ACHN (cell line): ENCODE data around the gene ATXN2.
"Not testable (repeated sequence)": the region's sequence is repeated elsewhere in the genome, so short reads cannot be mapped to it uniquely, and the experiment has no call there.

Experiments used
- DNase-seq: peaks from one replicate; pipeline ENCODE4 v3.0.0-alpha.2; 2015
- in situ Hi-C: cut with HindIII; loops from 2 replicates; pipeline ENCODE4 v1.10.0; 2017; ENCODE audit warnings: low sequenced_read_pairs, low pct_ligation_motif_present, low pct_unique_long_range_greater_than_20kb

The ATXN2 gene

DNA sequence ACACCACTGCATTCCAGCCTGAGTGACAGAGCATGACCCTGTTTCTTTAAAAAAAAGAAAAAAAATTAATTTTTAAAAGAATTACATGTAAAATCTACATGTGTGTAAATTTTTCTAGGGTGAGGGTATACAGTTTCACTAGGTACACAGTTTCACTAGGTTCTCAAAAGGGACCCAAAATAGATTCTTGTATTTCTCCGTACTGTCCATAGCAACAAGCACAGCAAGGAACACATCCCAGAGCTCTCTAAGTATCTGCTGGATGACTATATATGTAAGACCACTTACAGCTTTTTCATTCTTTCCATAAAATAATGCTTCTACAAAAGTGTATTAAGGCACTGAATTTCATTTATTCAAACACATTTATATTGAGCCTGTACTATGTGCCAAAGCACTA, 55.1 kb downstream of the ATXN2 start:
- no peak for DNase-seq
- in situ Hi-C loops: no loop called here

- no peak for DNase-seq
- in situ Hi-C loops: no loop called here
Measured at GRCh38 chr12:111532751-111533150, 66.4 kb downstream of the ATXN2 start.

GRCh38 chr12:111529424-111530368, 69.4 kb downstream of the ATXN2 start:
- in situ Hi-C loops: no loop called here
- DNase-seq: peak; percentile 76

DNA sequence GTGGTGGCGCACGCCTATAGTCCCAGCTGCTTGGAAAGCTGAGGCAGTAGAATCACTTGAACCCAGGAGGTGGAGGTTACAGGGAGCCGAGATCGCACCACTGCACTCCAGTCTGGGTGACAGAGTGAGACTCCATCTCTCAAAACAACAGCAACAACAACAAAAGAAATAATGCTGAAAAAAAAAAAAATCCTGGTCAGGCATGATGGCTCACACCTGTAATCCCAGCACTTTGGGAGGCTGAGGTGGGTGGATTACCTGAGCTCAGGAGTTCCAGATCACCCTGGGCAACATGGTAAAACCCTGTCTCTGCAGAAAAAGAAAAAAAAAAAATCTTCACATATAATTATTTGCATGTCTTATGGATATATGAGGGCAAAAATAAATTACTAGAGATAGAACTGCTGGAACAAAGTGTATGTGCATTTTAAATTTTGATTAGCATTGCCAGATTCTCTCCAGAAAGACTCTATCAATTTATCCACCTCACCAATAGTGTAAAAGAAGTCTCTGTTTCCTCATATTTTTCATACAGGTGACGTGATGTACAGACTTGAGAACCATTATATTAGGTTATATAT, 75.4 kb downstream of the ATXN2 start:
- no peak for DNase-seq
- in situ Hi-C loops: no loop called here

- in situ Hi-C loops: no loop called here
Measured at GRCh38 chr12:111521801-111522200, 77.3 kb downstream of the ATXN2 start.

DNA sequence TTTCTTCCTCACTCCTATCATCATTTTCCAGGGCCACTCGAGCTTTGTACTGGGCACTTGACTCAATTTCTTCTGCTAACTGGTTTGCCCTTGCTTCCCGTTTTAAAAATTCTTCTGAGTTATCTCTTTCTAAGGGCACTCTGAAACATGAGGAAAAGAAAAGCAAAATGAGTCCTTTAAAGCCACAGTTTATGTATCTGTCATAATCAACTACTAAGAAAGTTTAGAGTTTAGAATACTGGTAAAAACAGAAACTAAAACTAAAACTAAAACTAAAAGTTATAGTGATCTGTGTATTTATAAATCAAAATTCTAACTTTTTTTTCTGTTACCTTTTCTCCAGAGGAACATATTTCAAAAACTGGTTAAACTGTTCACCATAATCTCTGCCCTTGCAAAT, 79.2 kb downstream of the ATXN2 start:
- no peak for DNase-seq
- in situ Hi-C loops: no loop called here

More at GRCh38 chr12:111521801-111522200, 77.3 kb downstream of the ATXN2 start:
- no peak for DNase-seq

GRCh38 chr12:111519083-111519482, 80.0 kb downstream of the ATXN2 start:
- in situ Hi-C loops: no loop called here
- no peak for DNase-seq

GRCh38 chr12:111507719-111508118, 91.4 kb downstream of the ATXN2 start:
- DNase-seq, in situ Hi-C loops: not testable (repeated sequence)

DNA sequence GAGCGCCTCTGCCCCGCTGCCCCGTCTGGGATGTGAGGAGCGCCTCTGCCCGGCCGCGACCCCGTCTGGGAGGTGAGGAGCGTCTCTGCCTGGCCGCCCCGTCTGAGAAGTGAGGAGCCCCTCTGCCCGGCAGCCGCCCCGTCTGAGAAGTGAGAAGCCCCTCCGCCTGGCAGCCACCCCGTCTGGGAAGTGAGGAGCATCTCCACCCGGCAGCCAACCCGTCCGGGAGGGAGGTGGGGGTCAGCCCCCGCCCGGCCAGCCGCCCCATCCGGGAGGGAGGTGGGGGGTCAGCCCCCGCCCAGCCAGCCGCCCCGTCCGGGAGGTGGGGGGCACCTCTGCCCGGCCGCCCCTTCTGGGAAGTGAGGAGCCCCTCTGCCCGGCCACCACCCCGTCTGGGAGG, 91.9 kb downstream of the ATXN2 start:
- DNase-seq, in situ Hi-C loops: not testable (repeated sequence)

GRCh38 chr12:111506260-111506659, 92.9 kb downstream of the ATXN2 start:
- in situ Hi-C loops: no loop called here
- DNase-seq: no peak

DNA sequence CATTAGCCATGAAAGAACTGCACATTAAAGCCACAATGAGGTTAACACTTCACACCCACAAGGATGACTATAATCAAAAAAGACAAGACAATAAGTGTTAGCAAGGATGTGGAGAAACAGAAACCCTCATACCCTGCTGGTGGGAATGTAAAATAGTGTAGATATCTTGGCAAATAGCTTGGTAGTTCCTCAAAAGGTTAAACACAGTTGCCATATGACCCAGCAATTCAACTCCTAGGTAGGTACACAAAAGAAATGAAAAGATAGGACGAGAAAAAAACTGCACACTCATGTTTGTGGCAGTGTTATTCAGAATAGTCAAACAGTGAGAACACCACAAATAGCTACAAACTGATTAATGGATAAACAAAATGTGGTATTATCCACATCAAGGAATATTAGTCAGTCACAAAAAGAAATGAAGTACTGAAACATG, 93.5 kb downstream of the ATXN2 start:
- no peak for DNase-seq
- in situ Hi-C loops: no loop called here

- DNase-seq: no peak
- in situ Hi-C loops: no loop called here
Measured at GRCh38 chr12:111503116-111503515, 96.0 kb downstream of the ATXN2 start.

- in situ Hi-C loops: no loop called here
- no peak for DNase-seq
Measured at GRCh38 chr12:111494676-111495075, 104.4 kb downstream of the ATXN2 start.

DNA sequence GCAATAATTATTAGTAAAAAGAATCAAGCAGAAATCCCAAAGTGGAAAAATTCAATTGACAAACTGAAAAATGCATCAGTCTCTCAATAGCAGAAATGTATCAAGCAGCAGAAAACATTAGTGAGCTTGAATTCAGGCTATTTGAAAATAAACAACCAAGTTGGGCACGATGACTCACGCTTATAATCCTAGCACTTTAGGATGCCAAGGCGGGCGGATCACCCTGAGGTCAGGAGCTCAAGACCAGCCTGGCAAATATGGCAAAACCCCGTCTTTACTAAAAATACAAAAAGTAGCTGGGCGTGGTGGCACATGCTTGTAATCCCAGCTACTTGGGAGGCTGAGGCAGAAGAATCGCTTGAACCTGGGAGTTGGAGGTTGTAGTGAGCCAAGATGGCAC, 106.1 kb downstream of the ATXN2 start:
- in situ Hi-C loops: not testable (repeated sequence)
- DNase-seq: peak; percentile 81

- in situ Hi-C loops: no loop called here
- DNase-seq: no peak
Measured at GRCh38 chr12:111488798-111489197, 110.3 kb downstream of the ATXN2 start.

DNA sequence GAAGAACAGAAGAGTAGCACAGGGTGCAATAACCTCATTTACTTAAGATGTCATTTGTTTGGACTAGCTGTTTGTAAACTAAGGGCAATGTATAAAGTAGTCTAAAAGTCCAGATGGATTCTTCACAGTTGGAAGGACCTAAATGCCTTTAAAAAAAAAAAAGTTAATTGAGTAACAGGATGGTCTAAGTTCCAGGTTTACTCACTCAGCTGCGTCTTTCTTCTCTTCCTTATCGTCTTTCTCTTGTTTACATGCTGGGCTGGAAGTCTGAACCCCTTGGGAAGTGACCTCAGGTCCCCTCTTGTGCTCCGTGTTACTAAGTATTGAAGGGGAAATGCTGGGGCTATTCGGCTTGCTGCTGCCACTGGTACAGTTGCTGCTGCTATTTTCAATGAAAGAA, 110.8 kb downstream of the ATXN2 start:
- in situ Hi-C loops: no loop called here

DNA sequence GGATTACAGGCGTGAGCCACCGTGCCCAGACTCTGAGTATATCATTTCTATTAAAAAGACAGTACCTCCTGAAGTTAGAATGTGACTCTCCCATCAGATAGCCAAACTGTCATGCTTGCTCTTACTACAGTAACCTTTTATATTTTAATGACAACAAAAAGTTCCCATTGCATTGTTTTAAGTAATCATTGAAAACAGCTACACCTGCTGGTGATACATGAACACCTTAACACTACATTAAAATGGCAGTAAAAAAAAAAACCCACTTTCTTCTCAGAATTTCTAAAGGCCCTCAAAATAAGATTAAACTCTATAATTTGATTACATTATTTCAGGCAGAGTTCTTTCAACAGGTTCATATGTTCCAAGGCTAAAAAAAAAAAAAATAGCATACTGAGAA, 116.7 kb downstream of the ATXN2 start:
- DNase-seq: peak; percentile 16
- in situ Hi-C loops: no loop called here

More for the DNA sequence above, 110.8 kb downstream of the ATXN2 start:
- no peak for DNase-seq

DNA sequence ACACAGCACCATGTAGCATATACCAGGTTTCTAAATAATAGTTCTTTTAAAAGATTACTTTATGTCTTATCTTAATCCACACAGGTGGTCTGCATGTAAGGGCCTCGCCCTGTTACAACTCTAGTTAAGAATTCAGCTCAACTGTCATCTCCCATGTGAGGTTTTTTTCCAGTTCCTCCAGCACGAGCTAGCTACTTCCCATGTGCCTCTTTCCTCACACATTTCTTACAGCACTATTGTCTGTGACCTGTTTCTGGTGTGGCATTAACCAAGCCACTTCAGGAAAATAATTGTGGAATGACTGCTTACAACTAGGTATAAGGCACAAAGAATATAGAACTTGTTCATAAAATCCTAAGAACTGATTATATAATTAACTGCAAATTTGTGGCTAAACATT, 127.9 kb downstream of the ATXN2 start:
- in situ Hi-C loops: no loop called here
- DNase-seq: no peak

GRCh38 chr12:111469401-111469800, 129.7 kb downstream of the ATXN2 start:
- in situ Hi-C loops: no loop called here
- DNase-seq: no peak

DNA sequence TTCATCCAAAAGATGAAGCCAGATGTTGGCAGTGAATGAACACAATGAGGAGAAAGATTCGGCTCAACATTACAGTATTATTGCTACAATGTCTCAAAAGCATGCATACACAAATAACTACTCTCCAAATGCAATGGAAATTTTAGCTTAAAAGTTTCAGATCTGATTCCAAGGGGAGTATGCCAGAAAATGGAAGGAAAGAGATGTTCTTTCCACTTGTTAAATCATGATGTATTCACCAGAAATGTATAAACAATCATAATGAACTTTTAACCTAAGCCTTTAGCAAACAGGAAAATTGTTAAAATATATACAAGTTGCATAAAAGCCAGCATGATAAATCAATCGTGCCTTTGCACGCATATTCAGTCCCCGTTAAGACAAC, 131.3 kb downstream of the ATXN2 start:
- no peak for DNase-seq
- in situ Hi-C loops: no loop called here
